Measurements from ENCODE around the gene LCMT2.

The LCMT2 gene

GRCh38 chr15:43275740-43276562 lies 54.4 kb downstream of the LCMT2 start:
- DNase-seq (ENCODE audit: low read depth in 3 of 3) = no peak

GRCh38 chr15:43274136-43274535 lies 56.2 kb downstream of the LCMT2 start:
- no peak for DNase-seq (ENCODE audit: low read depth in 3 of 3)

Data from stimulated activated CD4-positive, alpha-beta T cell treated with anti-CD3 and anti-CD28 coated beads, TNF-alpha, amount 100 ng/mL, for 4 hours (primary cell).